Testis (tissue), 2 donors: ENCODE measurements around the gene CNNM3.

Experiments
- POLR2A ChIP-seq: fragments of 450-650 bp; IDR thresholded peaks from one replicate; pipeline ENCODE4 v1.6.1; 2017; ENCODE audit warnings: antibody characterized with exemption, mild to moderate bottlenecking, moderate library complexity
- TF ChIP-seq, protein P1 (sequence below), 3 experiments: fragments of 450-650 bp in 2 of 3; fragments of 200-600 bp in 1 of 3; sonication (generic) in 1 of 3; IDR thresholded peaks; one replicate each; pipeline ENCODE4 v1.5.1; 2016 to 2019; ENCODE audit warnings: antibody characterized with exemption in 3 of 3, mild to moderate bottlenecking in 2 of 3, moderate library complexity in 1 of 3

DNA sequence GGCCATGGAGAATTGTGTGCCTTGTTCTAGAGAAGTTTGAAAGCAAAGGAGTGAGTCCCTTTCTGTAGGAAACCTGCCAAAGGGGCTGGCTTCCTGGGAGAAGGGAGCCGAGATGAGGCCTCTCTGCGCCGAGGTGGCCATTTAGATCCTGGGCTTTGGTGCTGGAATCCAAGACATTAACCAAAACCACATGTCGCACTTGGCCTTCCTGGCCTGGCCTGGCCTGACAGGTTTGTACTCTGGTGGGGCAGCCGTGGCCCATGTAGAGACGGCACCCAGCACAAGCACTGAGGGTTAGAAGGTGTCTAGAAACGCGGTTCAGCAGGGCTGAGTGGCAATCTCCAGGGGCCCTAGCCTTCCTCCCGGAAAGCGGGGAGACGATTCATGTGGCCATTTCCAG lies 7.1 kb downstream of the CNNM3 start:
- TF ChIP-seq, protein P1, sequence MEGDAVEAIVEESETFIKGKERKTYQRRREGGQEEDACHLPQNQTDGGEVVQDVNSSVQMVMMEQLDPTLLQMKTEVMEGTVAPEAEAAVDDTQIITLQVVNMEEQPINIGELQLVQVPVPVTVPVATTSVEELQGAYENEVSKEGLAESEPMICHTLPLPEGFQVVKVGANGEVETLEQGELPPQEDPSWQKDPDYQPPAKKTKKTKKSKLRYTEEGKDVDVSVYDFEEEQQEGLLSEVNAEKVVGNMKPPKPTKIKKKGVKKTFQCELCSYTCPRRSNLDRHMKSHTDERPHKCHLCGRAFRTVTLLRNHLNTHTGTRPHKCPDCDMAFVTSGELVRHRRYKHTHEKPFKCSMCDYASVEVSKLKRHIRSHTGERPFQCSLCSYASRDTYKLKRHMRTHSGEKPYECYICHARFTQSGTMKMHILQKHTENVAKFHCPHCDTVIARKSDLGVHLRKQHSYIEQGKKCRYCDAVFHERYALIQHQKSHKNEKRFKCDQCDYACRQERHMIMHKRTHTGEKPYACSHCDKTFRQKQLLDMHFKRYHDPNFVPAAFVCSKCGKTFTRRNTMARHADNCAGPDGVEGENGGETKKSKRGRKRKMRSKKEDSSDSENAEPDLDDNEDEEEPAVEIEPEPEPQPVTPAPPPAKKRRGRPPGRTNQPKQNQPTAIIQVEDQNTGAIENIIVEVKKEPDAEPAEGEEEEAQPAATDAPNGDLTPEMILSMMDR (IDR thresholded peaks at IDR 0.05): no peak
- no peak for TF ChIP-seq POLR2A
